GM04503 (cell line): ENCODE data around the gene PRDM4.

Source experiments
- DNase-seq: peaks from one replicate; pipeline ENCODE4 v3.0.0-alpha.2; 2012; ENCODE audit warnings: low read depth

The PRDM4 gene, protein sequence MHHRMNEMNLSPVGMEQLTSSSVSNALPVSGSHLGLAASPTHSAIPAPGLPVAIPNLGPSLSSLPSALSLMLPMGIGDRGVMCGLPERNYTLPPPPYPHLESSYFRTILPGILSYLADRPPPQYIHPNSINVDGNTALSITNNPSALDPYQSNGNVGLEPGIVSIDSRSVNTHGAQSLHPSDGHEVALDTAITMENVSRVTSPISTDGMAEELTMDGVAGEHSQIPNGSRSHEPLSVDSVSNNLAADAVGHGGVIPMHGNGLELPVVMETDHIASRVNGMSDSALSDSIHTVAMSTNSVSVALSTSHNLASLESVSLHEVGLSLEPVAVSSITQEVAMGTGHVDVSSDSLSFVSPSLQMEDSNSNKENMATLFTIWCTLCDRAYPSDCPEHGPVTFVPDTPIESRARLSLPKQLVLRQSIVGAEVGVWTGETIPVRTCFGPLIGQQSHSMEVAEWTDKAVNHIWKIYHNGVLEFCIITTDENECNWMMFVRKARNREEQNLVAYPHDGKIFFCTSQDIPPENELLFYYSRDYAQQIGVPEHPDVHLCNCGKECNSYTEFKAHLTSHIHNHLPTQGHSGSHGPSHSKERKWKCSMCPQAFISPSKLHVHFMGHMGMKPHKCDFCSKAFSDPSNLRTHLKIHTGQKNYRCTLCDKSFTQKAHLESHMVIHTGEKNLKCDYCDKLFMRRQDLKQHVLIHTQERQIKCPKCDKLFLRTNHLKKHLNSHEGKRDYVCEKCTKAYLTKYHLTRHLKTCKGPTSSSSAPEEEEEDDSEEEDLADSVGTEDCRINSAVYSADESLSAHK

GRCh38 chr12:107760809-107761501 lies at the start of gene PRDM4:
PRDM4 (minus strand) TSS chr12:107761137; CDS start chr12:107760515, 622 bp downstream.
- peak; percentile 60 for DNase-seq

GRCh38 chr12:107807471-107808150 lies 46.7 kb upstream of the PRDM4 start:
- DNase-seq: no peak

- DNase-seq: no peak
These were observed 44.7 kb upstream of the PRDM4 start for GRCh38 chr12:107805488-107806180.

DNA sequence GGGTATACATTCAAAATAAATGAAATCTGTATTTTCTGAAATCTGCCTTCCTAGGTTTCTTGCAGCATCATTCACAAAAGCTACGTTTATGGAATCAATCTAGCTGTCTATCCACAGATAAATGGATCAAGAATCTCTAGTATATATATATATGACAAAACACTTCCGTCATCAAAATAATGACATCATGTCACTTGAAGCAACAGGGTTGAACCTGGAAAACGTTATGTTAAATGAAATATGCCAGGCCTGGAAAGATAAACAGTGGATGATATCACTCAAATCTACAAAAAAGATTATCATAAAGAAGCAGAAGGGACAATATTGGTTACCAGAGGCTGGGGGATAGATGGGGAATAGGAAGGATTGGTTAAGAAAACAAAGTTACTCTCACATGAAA lies 42.2 kb upstream of the PRDM4 start:
- no peak for DNase-seq

- DNase-seq: peak; percentile 34
These were observed 40.2 kb upstream of the PRDM4 start for GRCh38 chr12:107801150-107801549.

GRCh38 chr12:107798580-107798979 lies 37.6 kb upstream of the PRDM4 start:
- no peak for DNase-seq

- DNase-seq: no peak
These were observed 33.5 kb upstream of the PRDM4 start for GRCh38 chr12:107794451-107794850.

- no peak for DNase-seq
These were observed 30.6 kb upstream of the PRDM4 start for GRCh38 chr12:107791465-107792089.

- no peak for DNase-seq
These were observed 27.9 kb upstream of the PRDM4 start for GRCh38 chr12:107788690-107789458.

- DNase-seq: no peak
These were observed 27.3 kb upstream of the PRDM4 start for GRCh38 chr12:107788281-107788680.

GRCh38 chr12:107783406-107784376 lies 22.8 kb upstream of the PRDM4 start:
- no peak for DNase-seq

DNA sequence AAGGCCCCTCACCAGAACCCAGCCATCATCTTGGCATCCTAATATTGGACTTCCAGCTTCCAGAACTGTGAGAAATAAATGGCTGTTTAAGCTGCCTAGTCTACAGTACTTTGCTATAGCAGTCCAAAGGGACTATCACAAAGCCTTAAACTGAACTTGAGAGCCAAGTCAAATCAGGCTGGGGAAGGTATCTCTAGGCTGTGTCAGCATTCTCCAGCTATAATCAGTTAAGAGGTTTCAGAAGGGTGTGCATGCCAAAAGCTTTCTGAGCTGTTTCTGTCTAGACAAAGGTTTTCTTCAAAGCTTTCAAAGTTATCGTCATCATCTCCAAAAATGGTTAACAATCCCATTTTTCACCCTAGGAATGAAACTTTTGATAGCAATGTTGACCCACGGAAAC lies 21.1 kb upstream of the PRDM4 start:
- no peak for DNase-seq

GRCh38 chr12:107780298-107780697 lies 19.4 kb upstream of the PRDM4 start:
- no peak for DNase-seq

- no peak for DNase-seq
These were observed 18.3 kb upstream of the PRDM4 start for GRCh38 chr12:107779077-107779831.

DNA sequence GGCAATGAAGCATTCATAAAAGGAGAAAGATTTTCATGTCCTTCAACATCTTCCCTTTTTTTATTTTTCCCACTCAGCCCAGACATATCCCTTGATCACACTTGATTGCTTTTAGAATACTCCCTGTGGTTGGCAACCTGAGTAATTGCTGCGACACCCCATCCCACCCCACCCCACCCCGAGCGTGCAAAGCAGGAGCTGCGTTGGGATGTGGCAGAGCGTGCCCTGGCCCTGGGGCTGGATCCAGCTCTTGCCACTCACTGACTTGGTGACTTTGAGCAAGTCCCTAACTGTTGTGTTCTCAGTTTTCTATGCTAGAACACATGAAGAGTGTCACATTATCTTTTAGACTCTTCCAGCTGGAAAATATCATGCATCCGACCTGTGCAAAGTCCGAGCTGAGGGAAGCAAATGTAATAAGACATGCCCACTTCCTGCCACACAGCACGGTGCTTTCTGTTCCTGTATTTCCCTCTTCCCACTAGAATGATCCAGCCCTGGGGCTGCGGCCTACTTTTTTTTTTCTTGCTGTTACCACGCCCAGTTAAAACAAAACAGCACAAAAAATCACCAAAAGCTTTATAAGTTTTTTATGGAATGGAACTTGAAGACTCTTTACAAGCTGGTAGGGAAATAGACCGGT lies 17.6 kb upstream of the PRDM4 start:
- no peak for DNase-seq

DNA sequence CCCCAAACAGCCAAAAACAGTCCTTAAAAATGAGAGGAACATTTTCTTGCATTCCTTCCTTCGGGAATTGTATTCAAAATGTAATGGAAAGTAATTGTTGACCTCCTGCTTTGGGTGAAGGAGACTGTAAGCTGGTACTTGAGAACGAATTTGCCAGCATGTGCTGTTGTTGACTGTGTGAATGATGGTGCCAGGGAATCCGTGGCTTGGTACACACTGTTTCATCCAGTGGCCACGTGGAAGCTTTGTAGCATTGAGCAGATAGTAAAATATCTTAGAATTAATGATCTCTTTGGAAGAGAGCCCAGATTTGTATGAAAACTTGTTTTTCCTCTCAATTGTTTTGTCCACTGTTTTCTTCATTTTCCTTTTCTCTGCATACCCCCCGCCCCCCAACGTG lies 15.2 kb upstream of the PRDM4 start:
- no peak for DNase-seq

- DNase-seq: no peak
These were observed 14.3 kb upstream of the PRDM4 start for GRCh38 chr12:107775093-107775721.
